ENCODE measurements around the gene SMARCAD1.

DNA sequence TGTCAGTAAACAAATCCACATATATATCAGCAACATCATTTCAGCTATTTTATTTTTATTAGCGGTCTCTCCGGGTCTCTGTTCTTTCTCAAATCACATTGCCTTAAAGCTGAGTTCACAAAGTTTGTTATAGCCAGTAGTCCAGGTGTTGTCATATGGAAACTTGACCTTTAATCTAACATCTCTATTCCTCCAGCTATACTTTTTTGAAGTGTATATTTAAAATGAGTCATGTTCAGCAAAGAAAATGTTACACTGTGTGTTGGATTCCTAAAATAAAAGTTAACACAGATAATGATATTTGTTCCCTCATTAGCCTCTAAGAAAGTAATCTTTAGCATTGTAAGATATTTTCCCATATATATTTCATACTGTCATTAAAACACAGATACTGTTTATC, 63.6 kb downstream of the SMARCAD1 start:
- TF ChIP-seq, protein P1, sequence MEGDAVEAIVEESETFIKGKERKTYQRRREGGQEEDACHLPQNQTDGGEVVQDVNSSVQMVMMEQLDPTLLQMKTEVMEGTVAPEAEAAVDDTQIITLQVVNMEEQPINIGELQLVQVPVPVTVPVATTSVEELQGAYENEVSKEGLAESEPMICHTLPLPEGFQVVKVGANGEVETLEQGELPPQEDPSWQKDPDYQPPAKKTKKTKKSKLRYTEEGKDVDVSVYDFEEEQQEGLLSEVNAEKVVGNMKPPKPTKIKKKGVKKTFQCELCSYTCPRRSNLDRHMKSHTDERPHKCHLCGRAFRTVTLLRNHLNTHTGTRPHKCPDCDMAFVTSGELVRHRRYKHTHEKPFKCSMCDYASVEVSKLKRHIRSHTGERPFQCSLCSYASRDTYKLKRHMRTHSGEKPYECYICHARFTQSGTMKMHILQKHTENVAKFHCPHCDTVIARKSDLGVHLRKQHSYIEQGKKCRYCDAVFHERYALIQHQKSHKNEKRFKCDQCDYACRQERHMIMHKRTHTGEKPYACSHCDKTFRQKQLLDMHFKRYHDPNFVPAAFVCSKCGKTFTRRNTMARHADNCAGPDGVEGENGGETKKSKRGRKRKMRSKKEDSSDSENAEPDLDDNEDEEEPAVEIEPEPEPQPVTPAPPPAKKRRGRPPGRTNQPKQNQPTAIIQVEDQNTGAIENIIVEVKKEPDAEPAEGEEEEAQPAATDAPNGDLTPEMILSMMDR (IDR thresholded peaks at IDR 0.05; ENCODE audit: low read depth, low read length) = no peak
- no peak for TF ChIP-seq MYC (IDR thresholded peaks at IDR 0.05; ENCODE audit: low read depth, low read length)

Measured in NB4 (cell line).